Suprapubic skin (tissue), 4 donors: ENCODE data around the gene NEGR1. TPM values are rescaled to one million over a fixed set of nuclear protein-coding genes. Genes with fewer than 3 reads are reported as not detected.

ENCODE experiments used
- DNase-seq, 2 donors: peaks; one replicate each; pipeline ENCODE4 v3.0.0-alpha.2; 2019; ENCODE audit warnings: low spot score in 2 of 2
- H3K27ac ChIP-seq: fragments of 200-600 bp; sonication (generic); one replicate; pipeline ENCODE4 v1.5.1; 2019
- H3K27me3 ChIP-seq: fragments of 200-600 bp; sonication (generic); one replicate; pipeline ENCODE4 v1.5.1; 2019
- H3K36me3 ChIP-seq: fragments of 200-600 bp; sonication (generic); one replicate; pipeline ENCODE4 v1.5.1; 2019
- H3K4me1 ChIP-seq: fragments of 200-600 bp; sonication (generic); one replicate; pipeline ENCODE4 v1.5.1; 2019
- H3K4me3 ChIP-seq: fragments of 200-600 bp; sonication (generic); one replicate; pipeline ENCODE4 v1.5.1; 2019; ENCODE audit warnings: mild to moderate bottlenecking
- H3K9me3 ChIP-seq: fragments of 200-600 bp; sonication (generic); one replicate; pipeline ENCODE4 v1.5.1; 2019
- CTCF ChIP-seq, 2 donors: fragments of 200-600 bp in 1 of 2; fragments of 450-650 bp in 1 of 2; sonication (generic) in 1 of 2; IDR thresholded peaks; one replicate each; pipeline ENCODE4 v1.5.1; 2016 to 2019; ENCODE audit warnings: antibody characterized with exemption in 2 of 2, mild to moderate bottlenecking in 1 of 2, moderate library complexity in 1 of 2
- EP300 ChIP-seq: sonication (generic); formaldehyde crosslinking; IDR thresholded peaks from one replicate; pipeline ENCODE4 v1.6.1; 2017; ENCODE audit warnings: antibody characterized with exemption
- POLR2A ChIP-seq, 2 donors: fragments of 450-650 bp; IDR thresholded peaks; one replicate each; pipeline ENCODE4 v1.6.1; 2017; ENCODE audit warnings: antibody characterized with exemption in 2 of 2, mild to moderate bottlenecking in 2 of 2, moderate library complexity in 2 of 2
- POLR2AphosphoS5 ChIP-seq, 3 donors: sonication (generic); formaldehyde crosslinking; IDR thresholded peaks; one replicate each; pipeline ENCODE4 v1.6.1; 2017; ENCODE audit warnings: antibody characterized with exemption in 3 of 3
- WGBS: methylation state at CpG from one replicate; pipeline ENCODE4 v1.1.5; 2018; 5-methylcytosine and 5-hydroxymethylcytosine counted together
- total RNA-seq, 4 donors: library from RNA; depleted of rRNA; stranded (reverse); fragments of >200 nt; gene quantifications; one replicate each; pipeline ENCODE4 v1.1.0, GENCODE V29; 2016

NEGR1 gene
- total RNA-seq, 4 donors from 2014 or later = 3.0 to 9.9 (median 3.8) TPM

DNA sequence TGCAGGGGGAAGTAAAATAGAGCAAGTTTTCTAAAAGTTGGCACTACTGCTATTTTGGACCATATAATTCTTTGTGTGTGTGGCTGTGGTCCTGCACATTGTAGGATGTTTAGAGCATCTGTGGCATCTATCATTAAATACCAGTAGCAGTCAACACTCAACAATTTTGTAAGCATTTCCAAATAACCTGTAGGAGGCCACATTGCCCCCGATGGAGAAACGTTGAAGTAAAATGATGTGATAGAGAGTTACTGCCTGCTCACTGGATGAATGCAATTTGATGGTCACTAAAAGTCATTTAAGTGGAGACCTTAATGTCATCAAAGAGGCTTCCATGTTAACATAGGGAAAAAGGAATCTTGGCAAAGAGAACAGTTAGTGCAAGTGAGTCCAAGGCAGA is 560.8 kb downstream of the NEGR1 start:
- no peaks in the 10 kb centered on the region for H3K4me1 ChIP-seq
- no peaks in the 10 kb centered on the region for H3K27me3 ChIP-seq
- H3K36me3 ChIP-seq = no peaks in the 10 kb centered on the region
- H3K27ac ChIP-seq = no peak overlapping the region
- no peak overlapping the region for H3K4me3 ChIP-seq
- no peak for DNase-seq
- WGBS = 67% methylated on average over 2 of the region's 2 CpGs
- TF ChIP-seq POLR2A (IDR thresholded peaks at IDR 0.05) (no peak), EP300 (no peak), CTCF (IDR thresholded peaks at IDR 0.05) (no peak), POLR2AphosphoS5 (IDR thresholded peaks at IDR 0.05) (no peak)
- H3K9me3 ChIP-seq = no peaks in the 10 kb centered on the region

DNA sequence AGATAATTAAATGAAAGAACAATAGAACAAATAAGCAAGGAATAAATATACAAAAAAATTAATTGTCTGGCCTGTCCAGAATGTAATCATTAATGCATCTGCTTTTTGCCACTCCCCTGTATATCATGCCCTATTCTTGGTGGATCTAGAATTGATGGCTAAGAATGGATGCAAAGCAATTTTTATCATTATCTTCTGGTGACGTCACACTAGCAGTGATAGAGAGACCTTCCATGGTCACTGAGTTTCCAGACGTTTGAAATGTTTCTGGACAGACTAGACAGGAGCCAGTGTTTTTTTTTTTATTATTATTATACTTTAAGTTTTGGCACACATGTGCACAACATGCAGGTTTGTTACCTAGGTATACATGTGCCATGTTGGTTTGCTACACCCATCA is 563.0 kb downstream of the NEGR1 start:
- Histone ChIP-seq H3K4me1 (no peaks in the 10 kb centered on the region), H3K4me3 (no peak overlapping the region), H3K27ac (no peak overlapping the region), H3K27me3 (no peaks in the 10 kb centered on the region), H3K9me3 (no peaks in the 10 kb centered on the region), H3K36me3 (no peaks in the 10 kb centered on the region)
- DNase-seq = no peak
- TF ChIP-seq EP300 (no peak), POLR2AphosphoS5 (IDR thresholded peaks at IDR 0.05) (no peak), POLR2A (IDR thresholded peaks at IDR 0.05) (no peak), CTCF (IDR thresholded peaks at IDR 0.05) (no peak)
- 68% methylated on average over 2 of the region's 2 CpGs for WGBS

- H3K27ac ChIP-seq = no peak overlapping the region
- no peaks in the 10 kb centered on the region for H3K4me1 ChIP-seq
- no peak for DNase-seq
- no peaks in the 10 kb centered on the region for H3K36me3 ChIP-seq
- H3K9me3 ChIP-seq = no peaks in the 10 kb centered on the region
- TF ChIP-seq POLR2A (IDR thresholded peaks at IDR 0.05) = no peak
- TF ChIP-seq POLR2AphosphoS5 (IDR thresholded peaks at IDR 0.05) = no peak
- no peak for TF ChIP-seq CTCF (IDR thresholded peaks at IDR 0.05)
- TF ChIP-seq EP300 = no peak
- H3K27me3 ChIP-seq = no peaks in the 10 kb centered on the region
- H3K4me3 ChIP-seq = no peak overlapping the region
Observed at GRCh38 chr1:71717186-71717585, 565.2 kb downstream of the NEGR1 start.

GRCh38 chr1:71711456-71711855 is 570.9 kb downstream of the NEGR1 start:
- DNase-seq = no peak
- Histone ChIP-seq H3K4me3 (no peak overlapping the region), H3K9me3 (peaks cover 3% of the 10 kb centered on the region), H3K27me3 (no peaks in the 10 kb centered on the region), H3K4me1 (no peaks in the 10 kb centered on the region), H3K27ac (no peak overlapping the region), H3K36me3 (no peaks in the 10 kb centered on the region)
- no peak for TF ChIP-seq POLR2AphosphoS5 (IDR thresholded peaks at IDR 0.05)
- no peak for TF ChIP-seq EP300
- no peak for TF ChIP-seq CTCF (IDR thresholded peaks at IDR 0.05)
- no peak for TF ChIP-seq POLR2A (IDR thresholded peaks at IDR 0.05)

GRCh38 chr1:71706029-71706671 is 576.2 kb downstream of the NEGR1 start:
- Histone ChIP-seq H3K36me3 (no peaks in the 10 kb centered on the region), H3K4me1 (no peaks in the 10 kb centered on the region), H3K27me3 (no peaks in the 10 kb centered on the region), H3K9me3 (peaks cover 3% of the 10 kb centered on the region), H3K4me3 (no peak overlapping the region), H3K27ac (no peak overlapping the region)
- no peak for DNase-seq
- TF ChIP-seq CTCF (IDR thresholded peaks at IDR 0.05) = no peak
- TF ChIP-seq POLR2AphosphoS5 (IDR thresholded peaks at IDR 0.05) = no peak
- no peak for TF ChIP-seq POLR2A (IDR thresholded peaks at IDR 0.05)
- TF ChIP-seq EP300 = no peak
- 75% methylated on average over 5 of the region's 5 CpGs for WGBS
